Measurements from ENCODE around the gene LY9. TPM values are rescaled to one million over a fixed set of nuclear protein-coding genes. Genes with fewer than 3 reads are reported as not detected.
A peak's percentile ranks its signal among the peaks of the same experiment; 100 is the strongest.

Gene LY9
- total RNA-seq, 4 donors from 2014 or later, result 0.33 to 2.1 (median 0.63) TPM

GRCh38 chr1:160772331-160772730, 23.6 kb upstream of the LY9 start:
- Histone ChIP-seq H3K27ac (no peak overlapping the region), H3K4me3 (replicated peaks in 1 of 3) (no peak overlapping the region), H3K4me1 (peaks cover 0 to 4% of the 10 kb centered on the region in 2 donors), H3K36me3 (no peaks in the 10 kb centered on the region), H3K9me3 (no peaks in the 10 kb centered on the region), H3K27me3 (no peaks in the 10 kb centered on the region)
- TF ChIP-seq, protein P1, sequence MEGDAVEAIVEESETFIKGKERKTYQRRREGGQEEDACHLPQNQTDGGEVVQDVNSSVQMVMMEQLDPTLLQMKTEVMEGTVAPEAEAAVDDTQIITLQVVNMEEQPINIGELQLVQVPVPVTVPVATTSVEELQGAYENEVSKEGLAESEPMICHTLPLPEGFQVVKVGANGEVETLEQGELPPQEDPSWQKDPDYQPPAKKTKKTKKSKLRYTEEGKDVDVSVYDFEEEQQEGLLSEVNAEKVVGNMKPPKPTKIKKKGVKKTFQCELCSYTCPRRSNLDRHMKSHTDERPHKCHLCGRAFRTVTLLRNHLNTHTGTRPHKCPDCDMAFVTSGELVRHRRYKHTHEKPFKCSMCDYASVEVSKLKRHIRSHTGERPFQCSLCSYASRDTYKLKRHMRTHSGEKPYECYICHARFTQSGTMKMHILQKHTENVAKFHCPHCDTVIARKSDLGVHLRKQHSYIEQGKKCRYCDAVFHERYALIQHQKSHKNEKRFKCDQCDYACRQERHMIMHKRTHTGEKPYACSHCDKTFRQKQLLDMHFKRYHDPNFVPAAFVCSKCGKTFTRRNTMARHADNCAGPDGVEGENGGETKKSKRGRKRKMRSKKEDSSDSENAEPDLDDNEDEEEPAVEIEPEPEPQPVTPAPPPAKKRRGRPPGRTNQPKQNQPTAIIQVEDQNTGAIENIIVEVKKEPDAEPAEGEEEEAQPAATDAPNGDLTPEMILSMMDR (IDR thresholded peaks at IDR 0.05), result no peak
- no peak for TF ChIP-seq POLR2A (IDR thresholded peaks at IDR 0.05)
- 93 to 94% methylated on average over 1 of the region's 1 CpG for WGBS, 2 donors
- intact Hi-C loops (cut with DNase I), result no loop called here
- DNase-seq, result no peak

DNA sequence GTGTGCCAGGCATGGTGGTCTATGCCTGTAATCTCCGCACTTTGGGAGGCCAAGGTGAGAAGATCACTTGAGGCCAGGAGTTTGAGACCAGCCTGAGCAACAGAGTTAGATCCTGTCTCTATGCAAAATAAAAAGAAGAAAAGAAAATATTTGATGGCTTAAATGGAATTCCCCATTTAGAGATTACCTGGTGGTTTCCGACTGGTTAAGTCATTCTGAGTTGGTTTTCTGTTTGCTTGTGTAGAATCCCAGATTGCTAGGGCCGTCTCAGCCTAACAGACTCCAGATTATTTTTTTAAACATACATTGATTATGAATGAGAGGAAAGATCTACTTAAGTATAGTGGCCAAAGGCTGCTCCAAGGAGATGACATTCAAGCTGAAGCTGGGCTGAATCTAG, 22.9 kb upstream of the LY9 start:
- intact Hi-C loops (cut with DNase I), result no loop called here
- H3K9me3 ChIP-seq, result no peaks in the 10 kb centered on the region
- TF ChIP-seq POLR2A (IDR thresholded peaks at IDR 0.05), result no peak
- TF ChIP-seq, protein P1 (IDR thresholded peaks at IDR 0.05), result no peak
- no peak for DNase-seq
- H3K4me1 ChIP-seq, result peaks cover 0 to 4% of the 10 kb centered on the region in 2 donors
- H3K27me3 ChIP-seq, result no peaks in the 10 kb centered on the region
- H3K27ac ChIP-seq, result no peak overlapping the region
- no peaks in the 10 kb centered on the region for H3K36me3 ChIP-seq
- no peak overlapping the region for H3K4me3 ChIP-seq (replicated peaks in 1 of 3)
- WGBS, 2 donors, result 78 to 92% methylated on average over 3 of the region's 3 CpGs

DNA sequence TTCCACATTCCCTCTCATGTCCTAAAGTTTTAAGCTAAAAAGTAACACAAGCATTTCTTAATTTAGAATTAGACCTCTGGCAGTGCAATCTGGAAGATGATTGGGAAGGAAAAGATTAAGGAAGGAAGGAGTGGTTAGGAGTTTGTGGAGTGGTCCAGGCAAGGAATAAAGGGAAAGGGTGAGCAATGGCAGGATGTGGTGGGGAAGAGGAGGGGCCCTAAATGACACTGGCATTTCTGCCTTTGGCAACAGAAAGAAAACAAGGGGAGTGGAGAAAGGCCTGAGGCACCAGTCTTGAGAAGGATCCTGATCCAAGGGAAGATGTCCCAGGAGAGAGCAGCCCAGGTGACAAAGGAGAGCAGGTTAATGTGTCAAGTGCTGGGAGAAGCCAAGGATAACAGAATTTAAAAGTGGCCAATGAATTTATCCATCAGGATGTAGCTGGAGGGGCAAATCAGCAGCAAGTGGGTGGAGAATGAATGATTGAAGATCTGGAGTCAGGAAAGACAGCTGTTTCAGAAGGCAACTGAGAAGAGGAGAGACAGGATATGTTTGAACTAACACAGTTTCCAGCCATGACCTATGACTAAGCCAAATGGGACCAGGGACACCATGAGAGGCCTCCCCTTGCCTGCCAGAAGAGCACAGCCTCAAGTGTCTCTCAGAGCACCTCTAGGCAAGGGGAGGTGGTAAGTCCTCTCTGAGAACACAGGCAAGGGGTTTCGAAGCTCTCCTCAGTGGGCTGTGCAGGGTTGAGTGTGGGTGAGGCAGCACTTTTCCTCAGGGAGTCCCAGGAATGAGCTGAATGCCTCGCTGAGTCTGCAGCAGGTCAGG, 20.9 kb upstream of the LY9 start:
- no peak for TF ChIP-seq POLR2A (IDR thresholded peaks at IDR 0.05)
- TF ChIP-seq, protein P1 (IDR thresholded peaks at IDR 0.05), result no peak
- no peak overlapping the region for H3K4me3 ChIP-seq (replicated peaks in 1 of 3)
- peak; percentile 41 to 47 for DNase-seq
- 7 to 29% methylated on average over 1 to 2 of the region's 2 CpGs for WGBS, 2 donors
- H3K36me3 ChIP-seq, result no peaks in the 10 kb centered on the region
- H3K27me3 ChIP-seq, result no peaks in the 10 kb centered on the region
- H3K4me1 ChIP-seq, result peaks cover 0 to 4% of the 10 kb centered on the region in 2 donors
- no peaks in the 10 kb centered on the region for H3K9me3 ChIP-seq
- intact Hi-C loops (cut with DNase I), result no loop called here
- H3K27ac ChIP-seq, result no peak overlapping the region

- no peak for DNase-seq
- intact Hi-C loops (cut with DNase I), result no loop called here
- 88 to 93% methylated on average over 1 of the region's 1 CpG for WGBS, 2 donors
- peaks cover 3 to 8% of the 10 kb centered on the region in 2 donors for H3K4me1 ChIP-seq
- TF ChIP-seq, protein P1 (IDR thresholded peaks at IDR 0.05), result no peak
- no peak for TF ChIP-seq POLR2A (IDR thresholded peaks at IDR 0.05)
- H3K27ac ChIP-seq, result no peak overlapping the region
- no peaks in the 10 kb centered on the region for H3K9me3 ChIP-seq
- H3K36me3 ChIP-seq, result no peaks in the 10 kb centered on the region
- no peak overlapping the region for H3K4me3 ChIP-seq (replicated peaks in 1 of 3)
- H3K27me3 ChIP-seq, result no peaks in the 10 kb centered on the region
Observed at GRCh38 chr1:160776178-160776577, 19.8 kb upstream of the LY9 start.

DNA sequence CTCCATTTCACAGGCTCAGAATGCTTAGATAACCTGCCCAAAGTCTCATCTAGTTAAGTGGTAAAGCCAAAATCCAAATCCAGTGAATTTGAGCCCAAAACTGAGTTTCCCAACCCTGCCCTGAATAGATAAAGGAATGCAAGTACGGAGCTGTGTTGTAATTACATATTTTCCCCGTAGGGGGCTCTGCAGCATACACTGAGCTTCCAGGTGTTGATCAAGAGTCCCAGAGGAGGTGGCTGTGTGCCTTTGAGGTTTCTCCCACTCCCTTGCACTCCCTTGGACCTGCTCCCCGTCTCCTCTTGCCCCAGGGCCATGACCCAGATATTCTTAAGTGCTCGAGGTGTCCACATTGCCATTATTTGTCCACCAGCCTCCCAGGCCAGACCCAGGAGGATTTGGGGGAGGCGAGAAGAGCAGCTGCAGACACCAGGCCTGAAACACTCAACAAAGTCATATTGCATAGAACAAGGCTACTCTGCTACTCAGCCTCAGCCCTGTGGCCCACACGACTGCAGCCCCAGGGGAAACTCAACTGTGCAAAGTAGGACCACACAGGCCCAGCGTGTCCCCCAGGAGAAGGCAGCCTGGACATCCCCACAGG, 18.4 kb upstream of the LY9 start:
- Histone ChIP-seq H3K36me3 (no peaks in the 10 kb centered on the region), H3K27ac (no peak overlapping the region), H3K9me3 (no peaks in the 10 kb centered on the region), H3K4me1 (peaks cover 8 to 18% of the 10 kb centered on the region in 2 donors), H3K27me3 (no peaks in the 10 kb centered on the region), H3K4me3 (replicated peaks in 1 of 3) (no peak overlapping the region)
- WGBS, 2 donors, result 68 to 72% methylated on average over 7 of the region's 7 CpGs
- intact Hi-C loops (cut with DNase I), result no loop called here
- TF ChIP-seq POLR2A (IDR thresholded peaks at IDR 0.05), result no peak
- TF ChIP-seq, protein P1 (IDR thresholded peaks at IDR 0.05), result peak in 4 of 6 experiments; percentile 13 to 38 (median 26)
- DNase-seq, result peak in 1 of 2 donors; percentile 11

All from thyroid gland (tissue), 4 donors.